Measurements from ENCODE around the gene TMEM190. TPM values are rescaled to one million over a fixed set of nuclear protein-coding genes. Genes with fewer than 3 reads are reported as not detected.
"Not testable (repeated sequence)": the region's sequence is repeated elsewhere in the genome, so short reads cannot be mapped to it uniquely, and the experiment has no call there.

TMEM190 gene
- total and polyA plus RNA-seq, 10 of the 15 experiments (the other 5 are each of a cell fraction or from before 2014, with no cell fraction given) = not detected

GRCh38 chr19:55328774-55329318 lies 47.8 kb upstream of the TMEM190 start:
- H2AFZ ChIP-seq (ENCODE audit: control insufficient read depth, low read depth, low read length); RAD21 ChIA-PET (ENCODE audit: unreplicated experiment); H3K9ac ChIP-seq (ENCODE audit: control insufficient read depth, insufficient read depth, low read length); H3K27ac ChIP-seq (ENCODE audit: control insufficient read depth, insufficient read depth); DNase-seq (ENCODE audit: low read depth, low spot score); intact Hi-C loops (cut with micrococcal nuclease; ENCODE audit: unreplicated experiment); H3K36me3 ChIP-seq (ENCODE audit: control insufficient read depth in 2 of 2, insufficient read depth in 2 of 2, low read length in 1 of 2); SMC1A ChIA-PET (ENCODE audit: uncharacterized antibody, unreplicated experiment); H3K27me3 ChIP-seq (replicated peaks in 1 of 2; ENCODE audit: control insufficient read depth in 2 of 2, insufficient read depth in 2 of 2, low read length in 1 of 2); H4K20me1 ChIP-seq (ENCODE audit: control insufficient read depth, insufficient read depth); H3K4me1 ChIP-seq (ENCODE audit: control insufficient read depth, insufficient read depth, low read length); POLR2A ChIA-PET; in situ Hi-C loops (cut with MboI); H3K79me2 ChIP-seq (ENCODE audit: control insufficient read depth, insufficient read depth, low read length); BruUV-seq (replicated peaks); H3K4me3 ChIP-seq; FAIRE-seq; H3K9me3 ChIP-seq (replicated peaks; ENCODE audit: control insufficient read depth, insufficient read depth, low read length); H3K4me2 ChIP-seq (ENCODE audit: control insufficient read depth, insufficient read depth): not testable (repeated sequence)
- TF ChIP-seq CREM (IDR thresholded peaks at IDR 0.05; ENCODE audit: low read depth) (0 out of 2 replicates have a peak, but pooled peaks have one; percentile 37), RFX5 (IDR thresholded peaks at IDR 0.05; ENCODE audit: low read depth, low read length) (peak; percentile 96), CREB1 (IDR thresholded peaks at IDR 0.05; ENCODE audit: low read depth) (peak; percentile 76)
- 36% methylated on average over 4 of the region's 4 CpGs for whole genome bisulfite sequencing (ENCODE audit: insufficient coverage, insufficient replicate concordance, low lambda C conversion rate, missing lambda C conversion rate)
- ATAC-seq = peak; percentile 63; the same call in 2 of the 3 replicates
- CTCF ChIA-PET = interaction anchor here (0.8 kb wide), 1 partner anchor 8 kb away, joined by 3 read pairs; no protein-coding TSS in a partner anchor

- ATAC-seq; H3K4me2 ChIP-seq (ENCODE audit: control insufficient read depth, insufficient read depth); H4K20me1 ChIP-seq (ENCODE audit: control insufficient read depth, insufficient read depth); H3K27me3 ChIP-seq (replicated peaks in 1 of 2; ENCODE audit: control insufficient read depth in 2 of 2, insufficient read depth in 2 of 2, low read length in 1 of 2); RAD21 ChIA-PET (ENCODE audit: unreplicated experiment); H3K36me3 ChIP-seq (ENCODE audit: control insufficient read depth in 2 of 2, insufficient read depth in 2 of 2, low read length in 1 of 2); H2AFZ ChIP-seq (ENCODE audit: control insufficient read depth, low read depth, low read length); H3K4me1 ChIP-seq (ENCODE audit: control insufficient read depth, insufficient read depth, low read length); intact Hi-C loops (cut with micrococcal nuclease; ENCODE audit: unreplicated experiment); POLR2A ChIA-PET; H3K79me2 ChIP-seq (ENCODE audit: control insufficient read depth, insufficient read depth, low read length); H3K4me3 ChIP-seq; BruUV-seq (replicated peaks); SMC1A ChIA-PET (ENCODE audit: uncharacterized antibody, unreplicated experiment); H3K9ac ChIP-seq (ENCODE audit: control insufficient read depth, insufficient read depth, low read length); H3K27ac ChIP-seq (ENCODE audit: control insufficient read depth, insufficient read depth); FAIRE-seq; DNase-seq (ENCODE audit: low read depth, low spot score); H3K9me3 ChIP-seq (replicated peaks; ENCODE audit: control insufficient read depth, insufficient read depth, low read length); CTCF ChIA-PET; in situ Hi-C loops (cut with MboI): not testable (repeated sequence)
- 90% methylated on average over 6 of the region's 6 CpGs for WGBS (ENCODE audit: insufficient coverage, insufficient replicate concordance, low lambda C conversion rate, missing lambda C conversion rate)
These were observed 46.8 kb upstream of the TMEM190 start for GRCh38 chr19:55329791-55330190.

All from GM12878 (cell line).